ENCODE data around the gene USP14.

USP14 gene

GRCh38 chr18:159933-160332, 1.6 kb downstream of the USP14 start:
- DNase-seq (ENCODE audit: low read depth in 2 of 2): no peak

- no peak for DNase-seq (ENCODE audit: low read depth in 2 of 2)
These were observed 2.6 kb downstream of the USP14 start for GRCh38 chr18:160831-161570.

DNA sequence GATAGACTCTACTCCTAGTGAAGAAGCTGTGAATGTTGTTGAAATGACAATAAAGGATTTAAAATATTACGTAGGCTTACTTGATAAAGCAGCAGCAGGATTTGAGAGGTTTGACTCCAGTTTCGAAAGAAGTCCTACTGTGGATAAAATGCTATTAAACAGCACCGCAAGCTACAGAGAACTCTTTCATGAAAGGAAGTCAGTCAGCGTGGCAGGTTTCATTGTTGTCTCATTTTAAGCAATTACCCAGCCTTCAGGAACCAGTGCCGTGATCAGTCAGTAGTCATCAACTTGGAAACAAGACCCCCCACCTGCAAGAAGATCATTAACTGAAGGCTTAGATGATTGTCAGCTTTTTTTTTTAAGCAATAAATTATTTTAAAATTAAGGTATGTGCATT, 14.0 kb downstream of the USP14 start:
- DNase-seq (ENCODE audit: low read depth in 2 of 2): no peak

DNA sequence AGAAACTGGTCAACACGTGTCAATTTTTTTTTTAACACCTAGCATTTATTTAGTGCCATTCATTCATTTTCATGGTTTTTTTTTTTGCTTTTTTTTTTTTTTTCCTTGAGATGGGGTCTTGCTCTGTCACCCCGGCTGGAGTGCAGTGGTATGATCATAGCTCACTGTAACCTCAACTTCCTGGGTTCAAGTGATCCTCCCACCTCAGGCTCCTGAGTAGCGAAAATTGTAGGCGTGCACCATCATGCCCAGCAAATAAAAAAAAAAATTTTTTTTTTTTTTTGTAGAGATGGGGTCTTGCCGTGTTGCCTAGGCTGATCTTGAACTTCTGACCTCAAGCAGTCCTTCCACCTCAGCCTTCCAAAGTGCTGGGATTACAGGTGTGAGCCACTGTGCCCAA, 21.1 kb downstream of the USP14 start:
- DNase-seq (ENCODE audit: low read depth in 2 of 2): no peak

DNA sequence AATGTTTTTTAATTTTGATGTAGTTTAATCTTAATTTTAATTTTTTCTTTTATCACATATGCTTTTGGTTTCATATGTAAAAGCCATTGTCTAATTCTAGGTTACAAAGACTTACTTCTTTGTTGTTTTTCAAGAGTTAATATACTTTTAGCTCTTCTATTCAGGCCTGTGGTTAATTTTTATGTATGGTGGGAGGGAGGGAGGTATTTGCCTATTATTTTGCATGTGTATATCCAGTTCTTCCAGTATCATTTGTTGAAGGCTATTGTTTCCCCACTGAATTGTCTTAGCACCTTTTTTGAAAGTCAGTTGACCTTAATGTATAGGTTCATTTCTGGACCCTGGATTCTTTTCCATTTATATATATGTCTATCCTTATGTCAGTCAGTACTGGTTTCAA, 23.4 kb downstream of the USP14 start:
- DNase-seq (ENCODE audit: low read depth in 2 of 2): no peak

GRCh38 chr18:183769-184168, 25.4 kb downstream of the USP14 start:
- no peak for DNase-seq (ENCODE audit: low read depth in 2 of 2)

GRCh38 chr18:189254-189653, 30.9 kb downstream of the USP14 start:
- no peak for DNase-seq (ENCODE audit: low read depth in 2 of 2)

DNA sequence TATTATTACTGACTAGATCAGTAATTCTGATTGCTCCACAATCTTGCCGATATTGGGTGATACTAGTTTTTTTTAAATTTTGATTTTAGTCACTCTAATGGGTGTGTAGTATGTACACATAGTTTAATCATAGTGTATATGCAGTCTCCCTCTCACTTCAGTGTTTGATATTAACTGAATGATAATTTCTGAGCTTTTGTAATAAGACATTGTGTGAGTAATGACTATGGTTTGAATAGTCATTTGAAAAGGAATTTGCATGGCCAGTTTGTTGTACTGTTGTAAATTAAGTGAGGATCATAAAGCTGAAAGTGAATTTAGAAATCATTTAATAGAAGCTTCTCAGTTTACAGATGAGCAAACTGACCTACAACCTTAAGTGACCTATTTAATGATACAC, 33.4 kb downstream of the USP14 start:
- DNase-seq (ENCODE audit: low read depth in 2 of 2): no peak

DNA sequence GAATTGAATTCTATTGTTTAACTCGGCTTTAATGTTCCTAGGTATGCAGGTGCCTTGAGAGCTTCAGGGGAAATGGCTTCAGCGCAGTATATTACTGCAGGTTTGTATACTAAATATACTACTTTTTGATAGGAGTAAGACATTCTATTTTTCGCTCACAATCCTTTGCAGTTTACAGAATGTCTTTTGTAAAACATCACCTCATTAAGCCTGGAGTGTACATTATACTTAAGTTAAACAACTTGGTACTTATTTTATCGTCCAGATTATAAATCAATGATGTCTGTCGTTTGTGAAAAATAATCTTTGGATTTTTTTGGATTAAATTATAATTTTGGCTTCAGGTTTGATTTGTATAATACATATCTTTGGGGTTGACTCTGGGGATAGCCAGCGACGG, 34.4 kb downstream of the USP14 start:
- DNase-seq (ENCODE audit: low read depth in 2 of 2): no peak

- no peak for DNase-seq (ENCODE audit: low read depth in 2 of 2)
These were observed 37.3 kb downstream of the USP14 start for GRCh38 chr18:195651-196050.

- DNase-seq (ENCODE audit: low read depth in 2 of 2): no peak
These were observed 40.9 kb downstream of the USP14 start for GRCh38 chr18:199214-199613.

GRCh38 chr18:199768-200167, 41.4 kb downstream of the USP14 start:
- no peak for DNase-seq (ENCODE audit: low read depth in 2 of 2)

DNA sequence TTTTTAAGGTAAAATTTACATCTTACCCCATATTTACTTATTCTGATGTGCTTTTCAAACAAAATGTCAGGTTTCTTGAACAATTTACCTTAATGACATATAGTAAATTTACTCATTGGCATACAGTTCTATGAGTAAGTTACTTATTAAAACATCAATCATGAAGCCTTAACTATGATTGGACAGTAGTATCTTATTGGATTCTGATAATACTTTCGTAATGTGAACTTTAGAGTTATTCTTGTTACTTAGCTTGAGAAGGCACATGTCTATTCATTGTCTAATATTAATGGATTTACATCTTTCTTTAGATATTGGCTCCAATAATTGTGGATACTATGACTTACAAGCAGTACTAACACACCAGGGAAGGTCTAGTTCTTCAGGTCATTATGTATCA, 51.7 kb downstream of the USP14 start:
- DNase-seq (ENCODE audit: low read depth in 2 of 2): no peak

DNA sequence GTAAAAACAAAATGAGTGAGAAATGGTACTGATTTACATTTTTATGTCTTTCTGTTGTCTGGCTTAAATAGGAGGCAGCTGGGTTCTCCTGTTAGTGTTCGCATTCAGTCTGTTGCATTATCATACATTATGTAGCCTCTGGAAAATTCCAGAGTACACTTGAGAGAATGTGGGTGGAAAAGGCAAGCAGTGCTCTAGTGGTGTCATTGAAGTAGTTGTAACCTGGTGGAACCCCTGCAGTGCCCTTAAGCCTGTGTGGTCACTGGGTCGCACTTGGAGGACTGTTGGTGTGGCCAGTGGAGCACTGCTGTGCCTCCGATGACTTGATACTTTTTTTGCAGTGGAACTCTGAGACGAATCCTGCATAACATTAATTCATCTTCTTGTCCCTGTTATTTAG, 52.4 kb downstream of the USP14 start:
- DNase-seq (ENCODE audit: low read depth in 2 of 2): no peak

- no peak for DNase-seq (ENCODE audit: low read depth in 2 of 2)
These were observed 53.2 kb downstream of the USP14 start for GRCh38 chr18:211582-211981.

DNA sequence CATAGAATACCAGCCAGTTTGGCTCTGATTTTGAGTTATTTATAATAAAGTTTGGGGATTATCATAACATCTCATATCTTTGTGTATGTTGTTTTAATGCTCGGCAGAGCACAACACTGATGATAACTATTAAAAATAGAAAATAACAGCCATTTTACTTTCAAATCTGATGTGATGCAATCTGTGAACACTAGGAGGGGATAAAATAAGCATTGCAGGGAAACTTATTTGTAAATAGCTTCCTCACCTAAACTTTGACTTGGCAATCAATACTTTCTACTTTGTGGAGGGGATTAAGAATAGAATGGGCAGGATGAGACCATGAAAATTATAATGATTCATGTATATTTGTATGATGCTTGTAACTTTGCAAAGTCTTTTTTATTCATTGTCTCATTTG, 54.4 kb downstream of the USP14 start:
- no peak for DNase-seq (ENCODE audit: low read depth in 2 of 2)

GRCh38 chr18:213505-213904, 55.1 kb downstream of the USP14 start:
- DNase-seq (ENCODE audit: low read depth in 2 of 2): no peak

GRCh38 chr18:213966-214365, 55.6 kb downstream of the USP14 start:
- DNase-seq (ENCODE audit: low read depth in 2 of 2): no peak

DNA sequence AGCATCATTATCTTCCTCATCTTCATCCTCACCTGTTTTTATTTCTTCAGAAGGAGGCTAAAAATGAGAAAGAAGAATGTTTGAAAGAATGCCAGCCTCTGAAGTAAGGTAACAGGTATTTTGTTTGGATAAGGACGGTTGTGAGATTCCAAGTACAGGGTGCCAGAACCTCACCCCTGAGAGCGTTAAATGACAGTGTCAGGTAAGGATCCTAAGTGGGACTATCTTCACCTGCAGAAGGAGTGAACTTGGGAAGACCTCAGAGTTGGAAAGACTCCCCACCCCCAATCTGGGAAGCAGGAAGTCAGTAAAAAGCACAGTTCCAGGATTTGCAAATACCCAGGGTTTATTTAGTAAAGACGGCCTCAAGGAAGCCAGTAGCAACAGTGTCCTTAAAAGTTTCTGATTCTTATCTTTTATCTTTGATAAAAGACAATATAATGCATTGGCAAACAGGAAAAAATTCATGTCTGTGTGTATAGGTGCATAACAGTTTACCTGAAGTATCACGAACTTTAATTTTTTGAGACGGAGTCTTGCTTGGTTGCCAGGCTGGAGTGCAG, 57.2 kb downstream of the USP14 start:
- DNase-seq (ENCODE audit: low read depth in 2 of 2): no peak

- no peak for DNase-seq (ENCODE audit: low read depth in 2 of 2)
These were observed 59.4 kb downstream of the USP14 start for GRCh38 chr18:217532-218336.

DNA sequence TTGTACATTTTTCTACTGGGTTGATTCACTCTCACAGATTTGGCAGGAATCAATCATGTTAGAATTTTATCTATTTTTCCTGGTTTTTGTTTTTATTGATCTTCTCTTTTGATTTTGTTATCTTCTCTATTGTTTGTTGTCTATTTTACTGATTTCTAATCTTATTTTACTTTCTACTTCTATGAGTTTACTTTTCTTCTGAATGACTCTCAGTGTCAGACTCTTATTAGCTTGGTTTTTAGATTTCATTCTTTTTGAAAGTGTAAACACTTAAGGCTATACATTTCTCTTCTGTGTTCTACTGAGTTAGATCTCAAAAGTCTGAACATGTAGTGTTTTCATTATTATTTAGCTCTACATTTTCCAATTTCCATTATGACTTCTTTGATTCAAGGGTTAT, 62.4 kb downstream of the USP14 start:
- no peak for DNase-seq (ENCODE audit: low read depth in 2 of 2)

DNA sequence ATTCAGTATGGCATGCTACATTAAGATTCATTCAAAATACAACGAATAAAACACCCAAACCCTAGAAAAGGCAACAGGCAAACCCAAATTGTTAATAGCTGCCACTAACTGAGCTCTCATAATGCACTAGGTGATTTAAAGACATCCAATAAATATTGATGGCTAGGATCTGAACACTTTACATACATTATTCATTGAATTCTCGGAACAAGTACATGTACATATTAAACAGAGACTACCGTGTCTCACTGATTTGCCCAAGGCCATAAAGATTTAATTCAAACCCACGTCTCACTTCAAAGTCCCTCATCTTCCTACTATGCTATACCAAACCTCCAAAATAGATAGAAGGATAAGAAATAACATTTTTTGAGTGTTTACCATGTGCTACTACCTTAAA, 67.4 kb downstream of the USP14 start:
- no peak for DNase-seq (ENCODE audit: low read depth in 2 of 2)

GRCh38 chr18:227374-227773, 69.0 kb downstream of the USP14 start:
- no peak for DNase-seq (ENCODE audit: low read depth in 2 of 2)
